ENCODE results near the gene ESRRB. TPM values are rescaled to one million over a fixed set of nuclear protein-coding genes. Genes with fewer than 3 reads are reported as not detected.
A peak's percentile ranks its signal among the peaks of the same experiment; 100 is the strongest.

The ESRRB gene
- total RNA-seq: 1 to 10 TPM; 1.1 to 1.2 TPM
- 1.0 TPM for polyA plus RNA-seq (2013, experiment 1 of 2)
- 0.79 TPM for polyA plus RNA-seq (2013, experiment 2 of 2)
- long read RNA-seq, experiment 1, full-length matches to known transcripts: 1 of 1 reads
- long read RNA-seq, experiment 1, partial matches to known transcripts: 0 of 1 reads
- long read RNA-seq, experiment 1, other reads (novel, unspliced or antisense): 0 of 1 reads
- long read RNA-seq, experiment 2: 0 reads
- long read RNA-seq, experiment 3: 0 reads
- long read RNA-seq, experiment 4: 0 reads

DNA sequence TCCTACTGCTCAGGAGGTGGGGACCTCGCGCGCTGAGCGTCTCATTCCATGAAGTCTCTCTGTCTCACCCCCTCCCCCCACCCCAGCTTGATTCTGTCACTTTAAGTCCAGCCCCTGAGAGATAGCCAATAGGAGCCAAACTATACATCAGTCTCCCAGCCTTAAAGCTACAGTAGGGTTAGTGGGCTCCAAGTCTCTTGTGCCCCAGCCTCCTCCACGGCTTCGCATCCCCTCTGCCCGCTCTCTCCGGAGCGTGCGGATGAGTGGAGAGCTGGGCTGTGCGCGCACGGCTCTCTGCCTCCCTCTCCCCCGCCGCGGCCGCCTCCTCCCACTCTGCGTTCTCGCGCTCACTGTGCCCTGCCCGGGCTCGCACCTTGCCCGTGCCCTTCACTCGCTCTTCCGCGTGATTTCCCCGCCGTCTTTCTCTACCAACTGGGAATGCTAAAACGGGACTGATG, at the start of gene ESRRB:
Gene ESRRB (plus strand): TSS at position 191 of the 458 bp plus-strand sequence. CDS start 265 bp downstream, at position 456.
- H3K36me3 Mint-ChIP-seq (ENCODE audit: low read depth): no peaks in the 10 kb centered on the region
- H3K36me3 ChIP-seq (ENCODE audit: control insufficient read depth, insufficient read depth, low read length): no peaks in the 10 kb centered on the region
- peaks cover 83% of the 10 kb centered on the region for H3K27me3 ChIP-seq (ENCODE audit: control insufficient read depth, insufficient read depth, low read length, poor library complexity, severe bottlenecking)
- H3K27ac ChIP-seq (ENCODE audit: low read depth, low read length): no peak within 1 kb of the TSS
- peak; percentile 83 for DNase-seq
- no peak within 1 kb of the TSS for H3K9ac ChIP-seq (ENCODE audit: extremely low read depth, low read length, poor library complexity, severe bottlenecking)
- peak within 1 kb of the TSS; percentile 83 for H3K4me3 ChIP-seq (ENCODE audit: low read length)
- TF ChIP-seq, protein P1, sequence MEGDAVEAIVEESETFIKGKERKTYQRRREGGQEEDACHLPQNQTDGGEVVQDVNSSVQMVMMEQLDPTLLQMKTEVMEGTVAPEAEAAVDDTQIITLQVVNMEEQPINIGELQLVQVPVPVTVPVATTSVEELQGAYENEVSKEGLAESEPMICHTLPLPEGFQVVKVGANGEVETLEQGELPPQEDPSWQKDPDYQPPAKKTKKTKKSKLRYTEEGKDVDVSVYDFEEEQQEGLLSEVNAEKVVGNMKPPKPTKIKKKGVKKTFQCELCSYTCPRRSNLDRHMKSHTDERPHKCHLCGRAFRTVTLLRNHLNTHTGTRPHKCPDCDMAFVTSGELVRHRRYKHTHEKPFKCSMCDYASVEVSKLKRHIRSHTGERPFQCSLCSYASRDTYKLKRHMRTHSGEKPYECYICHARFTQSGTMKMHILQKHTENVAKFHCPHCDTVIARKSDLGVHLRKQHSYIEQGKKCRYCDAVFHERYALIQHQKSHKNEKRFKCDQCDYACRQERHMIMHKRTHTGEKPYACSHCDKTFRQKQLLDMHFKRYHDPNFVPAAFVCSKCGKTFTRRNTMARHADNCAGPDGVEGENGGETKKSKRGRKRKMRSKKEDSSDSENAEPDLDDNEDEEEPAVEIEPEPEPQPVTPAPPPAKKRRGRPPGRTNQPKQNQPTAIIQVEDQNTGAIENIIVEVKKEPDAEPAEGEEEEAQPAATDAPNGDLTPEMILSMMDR (conservative IDR thresholded peaks at IDR 0.05): no peak
- H3K27ac Mint-ChIP-seq: no peak within 1 kb of the TSS
- peak within 1 kb of the TSS; percentile 62 for H3K4me3 Mint-ChIP-seq
- no peaks in the 10 kb centered on the region for H3K9me3 Mint-ChIP-seq
- 0% methylated on average over 26 to 29 of the region's 29 CpGs for WGBS, 2 experiments (ENCODE audit: insufficient coverage in 1 of 2, insufficient read length in 1 of 2)
- H3K27me3 Mint-ChIP-seq (ENCODE audit: insufficient read depth): peaks cover 93% of the 10 kb centered on the region
- no peaks in the 10 kb centered on the region for H3K9me3 ChIP-seq (ENCODE audit: control insufficient read depth, low read length)
- H3K4me1 ChIP-seq (ENCODE audit: control insufficient read depth, insufficient read depth, low read length): peaks cover 4% of the 10 kb centered on the region
- peaks cover 11% of the 10 kb centered on the region for H3K4me1 Mint-ChIP-seq

- Histone ChIP-seq H3K36me3 (ENCODE audit: control insufficient read depth, insufficient read depth, low read length) (no peaks in the 10 kb centered on the region), H3K27me3 (ENCODE audit: control insufficient read depth, insufficient read depth, low read length, poor library complexity, severe bottlenecking) (peaks cover 22% of the 10 kb centered on the region), H3K27ac (ENCODE audit: low read depth, low read length) (no peak overlapping the region), H3K4me1 (ENCODE audit: control insufficient read depth, insufficient read depth, low read length) (no peaks in the 10 kb centered on the region), H3K4me3 (ENCODE audit: low read length) (no peak overlapping the region), H3K9me3 (ENCODE audit: control insufficient read depth, low read length) (no peaks in the 10 kb centered on the region), H3K9ac (ENCODE audit: extremely low read depth, low read length, poor library complexity, severe bottlenecking) (no peak overlapping the region)
- DNase-seq: no peak
- Mint-ChIP-seq H3K27ac (no peak overlapping the region), H3K9me3 (no peaks in the 10 kb centered on the region), H3K4me1 (peaks cover 19% of the 10 kb centered on the region), H3K27me3 (ENCODE audit: insufficient read depth) (peaks cover 72% of the 10 kb centered on the region), H3K36me3 (ENCODE audit: low read depth) (no peaks in the 10 kb centered on the region), H3K4me3 (no peak overlapping the region)
- 85 to 93% methylated on average over 5 to 11 of the region's 11 CpGs for WGBS, 2 experiments (ENCODE audit: insufficient coverage in 1 of 2, insufficient read length in 1 of 2)
- TF ChIP-seq, protein P1 (conservative IDR thresholded peaks at IDR 0.05): no peak
Measured at GRCh38 chr14:76326918-76327689, 48.8 kb upstream of the ESRRB start.

- DNase-seq: no peak
- no peak overlapping the region for H3K9ac ChIP-seq (ENCODE audit: extremely low read depth, low read length, poor library complexity, severe bottlenecking)
- H3K27ac ChIP-seq (ENCODE audit: low read depth, low read length): no peak overlapping the region
- Mint-ChIP-seq H3K4me1 (peaks cover 19% of the 10 kb centered on the region), H3K27me3 (ENCODE audit: insufficient read depth) (peaks cover 58% of the 10 kb centered on the region), H3K9me3 (no peaks in the 10 kb centered on the region), H3K27ac (no peak overlapping the region), H3K36me3 (ENCODE audit: low read depth) (no peaks in the 10 kb centered on the region), H3K4me3 (peak overlapping the region; percentile 53)
- H3K36me3 ChIP-seq (ENCODE audit: control insufficient read depth, insufficient read depth, low read length): no peaks in the 10 kb centered on the region
- H3K9me3 ChIP-seq (ENCODE audit: control insufficient read depth, low read length): no peaks in the 10 kb centered on the region
- no peak overlapping the region for H3K4me3 ChIP-seq (ENCODE audit: low read length)
- peaks cover 22% of the 10 kb centered on the region for H3K27me3 ChIP-seq (ENCODE audit: control insufficient read depth, insufficient read depth, low read length, poor library complexity, severe bottlenecking)
- WGBS, 2 experiments (ENCODE audit: insufficient coverage in 1 of 2, insufficient read length in 1 of 2): 84 to 100% methylated on average over 5 to 8 of the region's 8 CpGs
- H3K4me1 ChIP-seq (ENCODE audit: control insufficient read depth, insufficient read depth, low read length): no peaks in the 10 kb centered on the region
- TF ChIP-seq, protein P1 (conservative IDR thresholded peaks at IDR 0.05): no peak
Measured at GRCh38 chr14:76328457-76329137, 47.3 kb upstream of the ESRRB start.
